Activated CD4-positive, CD25-positive, alpha-beta regulatory T cell treated with anti-CD3 and anti-CD28 coated beads, Interleukin-2, amount 50 U/mL, for 16 hours (primary cell): Measurements from ENCODE around the gene GLB1L2.
"Not testable (repeated sequence)": the region's sequence is repeated elsewhere in the genome, so short reads cannot be mapped to it uniquely, and the experiment has no call there.

Experiments
- DNase-seq: peaks from one replicate; pipeline ENCODE4 v3.0.0-alpha.2; 2020; ENCODE audit warnings: low read depth, low spot score

The GLB1L2 gene

DNA sequence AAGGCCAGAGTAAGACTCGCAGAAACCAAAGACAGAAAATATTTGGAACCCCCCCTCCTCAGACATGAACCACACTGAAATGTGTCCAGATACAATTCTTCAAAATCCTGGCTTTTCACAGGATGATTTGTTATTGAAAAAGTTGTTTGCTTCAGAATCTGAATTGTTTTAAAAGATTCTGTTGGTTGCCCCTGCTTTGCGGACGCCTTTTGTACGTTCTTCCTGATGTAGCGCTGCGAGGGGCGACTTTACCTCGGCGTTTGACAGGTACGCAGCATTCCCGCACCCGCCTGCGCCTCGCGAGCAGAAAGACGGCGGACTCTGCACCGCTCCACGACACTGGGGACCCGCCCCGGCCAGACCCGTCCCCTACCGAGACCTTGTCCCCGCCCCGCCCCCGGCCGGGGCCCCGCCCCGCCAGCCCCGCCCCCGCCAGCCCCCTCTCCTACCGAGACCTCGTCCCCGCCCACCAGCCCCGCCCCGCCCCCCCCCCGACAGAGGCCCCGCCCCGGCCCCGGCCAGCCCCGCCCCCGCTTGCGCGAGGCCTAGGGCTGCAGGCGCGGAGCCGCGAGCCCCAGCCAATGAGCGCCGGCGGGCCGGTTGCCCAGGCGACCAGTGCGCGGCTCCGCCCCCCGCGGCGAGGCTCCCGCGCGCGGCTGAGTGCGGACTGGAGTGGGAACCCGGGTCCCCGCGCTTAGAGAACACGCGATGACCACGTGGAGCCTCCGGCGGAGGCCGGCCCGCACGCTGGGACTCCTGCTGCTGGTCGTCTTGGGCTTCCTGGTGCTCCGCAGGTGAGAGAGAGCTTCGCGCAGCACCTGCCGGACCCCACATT is at the start of gene GLB1L2:
Gene GLB1L2 (plus strand): TSS at position 635 of the 835 bp plus-strand sequence. CDS start 74 bp downstream, at position 709.
- DNase-seq: peak; percentile 56

DNA sequence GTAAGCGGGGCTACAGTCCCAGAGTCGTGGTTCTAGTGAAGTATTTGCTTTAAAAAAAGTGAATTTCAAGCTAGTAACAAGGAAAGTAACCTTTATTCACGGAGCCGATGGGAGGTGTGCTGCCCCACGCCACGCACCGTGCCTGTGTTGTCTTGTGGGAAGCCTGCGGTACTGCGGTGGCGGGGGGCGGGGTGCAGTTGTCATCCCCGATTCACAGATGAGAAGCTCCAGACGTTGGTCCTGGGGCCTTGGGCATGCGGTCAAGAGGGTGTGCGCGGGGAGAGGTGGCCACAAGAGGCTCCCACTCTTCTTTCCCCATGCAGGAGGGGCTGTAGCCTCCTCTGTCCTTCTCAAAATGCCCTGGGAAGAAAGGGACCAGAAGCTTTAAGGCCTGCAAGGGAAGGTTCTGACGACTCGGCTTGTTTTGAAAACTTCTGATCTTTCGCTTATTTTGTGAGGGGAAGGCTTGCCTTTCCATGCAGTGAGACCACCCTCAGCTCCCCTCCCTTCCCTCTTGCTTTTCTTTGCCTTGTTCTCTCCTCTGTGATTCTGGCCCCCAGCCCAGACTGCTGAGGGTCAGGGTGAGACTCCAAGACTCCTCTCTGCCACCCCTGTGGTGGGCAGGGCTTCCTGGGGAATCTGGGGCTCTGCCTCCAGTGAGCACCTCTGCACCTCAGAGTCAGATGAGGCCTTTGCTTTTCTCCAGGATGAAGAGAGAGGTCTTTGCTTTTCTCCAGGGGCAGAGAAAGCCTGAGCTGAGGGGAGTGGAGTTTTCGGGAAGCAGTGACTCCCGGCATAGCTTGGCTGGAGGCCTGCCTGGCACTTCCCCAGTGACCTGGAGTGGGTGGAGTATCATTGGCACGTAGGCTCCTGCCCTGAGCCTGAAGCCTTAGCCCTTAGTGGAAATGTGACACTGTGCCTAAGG is 49.4 kb upstream of the GLB1L2 start:
- DNase-seq: no peak

GRCh38 chr11:134283461-134284230 is 48.1 kb upstream of the GLB1L2 start:
- DNase-seq: no peak

GRCh38 chr11:134284349-134284748 is 47.4 kb upstream of the GLB1L2 start:
- not testable (repeated sequence) for DNase-seq

- DNase-seq: no peak
Measured at GRCh38 chr11:134287561-134287960, 44.2 kb upstream of the GLB1L2 start.

DNA sequence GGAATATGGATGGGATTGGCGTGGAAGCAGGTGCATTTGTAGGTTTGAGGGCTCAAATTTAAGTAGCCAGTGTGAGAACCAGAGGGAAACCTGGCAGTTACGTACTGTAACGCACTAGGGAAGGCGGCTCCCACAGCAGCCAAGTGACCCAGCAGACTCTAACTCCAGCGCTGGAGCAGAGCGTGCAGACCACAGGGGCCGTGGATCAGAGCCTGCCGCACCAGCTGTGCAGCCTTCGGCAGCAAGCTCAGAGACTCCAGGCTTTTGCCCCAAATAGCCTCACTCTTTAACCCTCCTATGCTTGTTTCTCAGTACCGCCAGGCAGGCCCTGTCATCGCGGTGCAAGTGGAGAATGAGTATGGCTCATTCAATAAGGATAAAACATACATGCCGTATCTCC is 43.3 kb upstream of the GLB1L2 start:
- DNase-seq: no peak

- DNase-seq: no peak
Measured at GRCh38 chr11:134289167-134289566, 42.6 kb upstream of the GLB1L2 start.

- no peak for DNase-seq
Measured at GRCh38 chr11:134289789-134290188, 42.0 kb upstream of the GLB1L2 start.

DNA sequence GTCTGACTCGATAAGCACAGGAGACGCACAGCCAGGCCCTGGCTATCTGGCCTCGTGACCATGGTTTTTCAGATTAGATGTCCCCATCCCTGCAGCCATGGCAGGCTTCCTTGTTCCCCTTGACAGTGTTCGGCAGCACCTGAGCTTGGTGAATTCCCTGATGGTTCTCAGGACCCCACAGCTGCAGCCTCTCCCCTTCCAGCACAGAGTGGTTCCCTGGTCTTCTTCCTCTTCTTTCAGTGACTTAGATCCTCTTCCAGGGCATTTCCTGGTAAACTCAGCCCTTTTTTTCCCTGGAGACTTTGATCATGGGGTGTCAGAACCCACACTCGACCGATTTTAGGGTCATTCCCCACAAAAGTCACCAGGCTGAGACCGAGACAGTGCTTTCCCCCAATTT is 41.1 kb upstream of the GLB1L2 start:
- DNase-seq: no peak

DNA sequence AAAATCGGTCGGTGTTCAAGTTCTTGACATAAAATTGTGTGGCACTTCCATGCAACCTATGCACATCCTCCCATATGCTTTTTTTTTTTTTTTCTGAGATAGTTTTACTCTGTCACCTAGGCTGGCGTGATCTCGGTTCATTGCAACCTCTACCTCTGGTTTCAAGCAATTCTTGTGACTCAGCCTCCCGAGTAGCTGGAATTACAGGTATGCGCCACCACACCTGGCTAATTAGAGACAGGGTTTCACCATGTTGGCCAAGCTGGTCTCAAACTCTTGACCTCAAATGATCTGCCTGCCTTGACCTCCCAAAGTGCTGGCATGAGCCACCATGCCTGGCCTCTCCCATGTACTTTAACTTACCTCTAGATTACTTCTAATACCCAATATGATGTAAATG is 40.6 kb upstream of the GLB1L2 start:
- DNase-seq: no peak

DNA sequence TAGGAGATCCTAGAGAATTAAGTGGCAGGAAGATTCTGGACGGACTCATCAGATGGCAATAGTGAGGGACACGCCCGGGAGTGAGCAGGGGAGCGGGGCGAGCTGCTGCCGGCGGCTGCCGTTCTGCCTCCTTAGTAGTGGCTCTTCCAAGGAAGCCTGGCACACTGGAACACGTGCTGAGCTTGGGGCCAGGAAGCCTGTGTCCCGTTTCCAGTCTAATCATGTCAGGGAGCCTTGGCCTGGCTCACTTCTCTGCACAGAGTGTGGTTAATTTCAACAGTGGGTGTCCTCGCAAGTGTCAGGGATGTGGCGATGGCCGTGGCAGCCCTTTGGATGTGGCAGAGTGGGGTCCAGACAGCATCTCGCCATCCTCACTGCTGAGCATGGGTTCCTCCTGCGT is 39.1 kb upstream of the GLB1L2 start:
- DNase-seq: no peak

GRCh38 chr11:134293119-134294113 is 38.4 kb upstream of the GLB1L2 start:
- DNase-seq: no peak

DNA sequence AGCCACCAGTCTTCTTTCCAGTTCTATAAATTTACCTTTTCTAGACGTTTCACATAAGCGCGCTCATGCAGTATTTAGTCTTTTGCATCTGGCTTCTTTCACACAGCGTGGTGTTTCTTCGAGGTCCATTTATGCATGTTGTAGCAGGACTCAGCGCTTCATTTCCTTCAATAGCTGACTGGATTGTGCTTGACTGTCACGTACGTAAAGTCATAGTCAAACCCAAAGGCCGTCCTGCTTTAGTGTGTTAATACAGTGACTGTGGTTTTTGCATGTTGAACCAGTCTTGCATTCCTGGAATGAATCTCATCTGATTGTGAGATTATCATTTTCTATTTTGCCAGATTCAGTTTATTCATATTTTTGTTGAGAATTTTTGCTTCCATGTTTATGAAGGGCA is 37.1 kb upstream of the GLB1L2 start:
- DNase-seq: no peak

GRCh38 chr11:134312223-134312622 is 19.6 kb upstream of the GLB1L2 start:
- DNase-seq: no peak

DNA sequence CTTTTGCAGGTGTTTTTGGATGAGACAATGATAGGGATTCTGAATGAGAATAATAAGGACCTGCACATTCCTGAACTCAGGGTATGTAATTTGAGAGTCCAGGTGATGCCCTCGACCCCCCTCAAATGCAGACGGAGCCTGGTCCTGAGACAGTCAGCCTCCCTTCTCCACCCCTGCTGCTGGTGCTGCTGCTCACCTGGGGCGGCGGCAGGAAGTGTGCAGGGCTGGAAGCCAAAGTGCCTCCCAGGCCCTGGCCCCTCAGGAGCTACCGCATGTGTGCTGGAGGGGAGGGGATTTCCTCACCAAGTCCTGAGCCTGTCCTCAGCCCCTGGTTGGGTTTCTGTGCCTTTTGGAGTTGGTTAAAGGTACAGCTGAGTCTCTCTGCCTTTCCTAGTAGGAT is 19.0 kb upstream of the GLB1L2 start:
- no peak for DNase-seq

- DNase-seq: no peak
Measured at GRCh38 chr11:134313379-134313778, 18.4 kb upstream of the GLB1L2 start.

DNA sequence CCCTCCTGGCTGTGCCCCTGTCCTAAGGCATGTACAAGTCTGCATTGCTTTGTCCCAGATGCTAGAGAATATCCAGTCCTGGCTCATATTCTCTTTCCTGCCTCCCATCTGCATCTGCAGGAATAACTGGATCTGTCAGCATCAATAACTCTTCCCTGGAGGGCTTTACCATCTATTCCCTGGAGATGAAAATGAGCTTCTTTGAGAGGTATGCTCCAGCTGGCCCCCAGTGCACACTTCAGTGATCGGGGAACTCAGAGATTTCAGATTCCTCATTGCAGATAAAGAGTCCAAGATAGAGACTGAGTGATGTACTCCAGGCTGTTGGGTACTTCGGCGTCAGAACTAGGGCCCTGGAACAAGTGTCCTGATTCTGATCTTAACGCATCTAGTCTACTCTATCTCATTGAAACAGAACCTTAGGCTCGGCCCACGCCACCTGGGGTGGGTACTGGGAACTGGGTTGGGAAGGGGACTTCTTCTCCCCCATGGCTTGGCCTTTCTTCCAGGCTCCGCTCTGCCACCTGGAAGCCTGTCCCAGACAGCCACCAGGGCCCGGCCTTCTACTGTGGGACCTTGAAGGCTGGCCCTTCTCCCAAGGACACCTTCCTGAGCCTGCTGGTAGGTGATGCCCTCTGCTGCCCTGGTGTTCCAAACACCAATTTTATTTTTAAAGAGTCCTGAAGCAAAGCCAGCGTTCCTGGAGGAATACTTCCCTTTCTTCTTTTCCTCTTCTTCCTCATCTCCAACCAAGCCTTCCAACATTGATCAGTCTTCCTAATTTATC is 17.8 kb upstream of the GLB1L2 start:
- DNase-seq: no peak

- no peak for DNase-seq
Measured at GRCh38 chr11:134317103-134317502, 14.7 kb upstream of the GLB1L2 start.

- not testable (repeated sequence) for DNase-seq
Measured at GRCh38 chr11:134321373-134321772, 10.4 kb upstream of the GLB1L2 start.

DNA sequence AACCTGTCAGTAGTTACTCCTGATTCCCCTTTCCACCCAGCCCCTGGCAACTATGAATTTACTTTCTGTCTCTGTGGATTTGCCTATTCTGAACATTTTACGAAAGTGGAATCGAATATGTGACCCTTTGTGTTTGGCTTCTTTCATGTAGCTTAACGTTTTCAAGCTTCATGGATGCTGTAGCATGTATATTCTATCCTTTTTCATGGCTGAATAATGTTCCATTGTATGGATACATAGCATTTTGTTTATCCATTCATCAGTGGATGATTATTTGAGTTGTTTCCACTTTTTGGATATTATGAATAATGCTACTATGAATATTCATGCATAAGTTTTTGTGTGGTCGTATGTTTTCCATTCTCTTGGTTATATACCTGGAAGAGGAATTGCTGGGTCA is 9.2 kb upstream of the GLB1L2 start:
- no peak for DNase-seq
